Measurements from ENCODE around the gene MAD2L2.

The MAD2L2 gene

DNA sequence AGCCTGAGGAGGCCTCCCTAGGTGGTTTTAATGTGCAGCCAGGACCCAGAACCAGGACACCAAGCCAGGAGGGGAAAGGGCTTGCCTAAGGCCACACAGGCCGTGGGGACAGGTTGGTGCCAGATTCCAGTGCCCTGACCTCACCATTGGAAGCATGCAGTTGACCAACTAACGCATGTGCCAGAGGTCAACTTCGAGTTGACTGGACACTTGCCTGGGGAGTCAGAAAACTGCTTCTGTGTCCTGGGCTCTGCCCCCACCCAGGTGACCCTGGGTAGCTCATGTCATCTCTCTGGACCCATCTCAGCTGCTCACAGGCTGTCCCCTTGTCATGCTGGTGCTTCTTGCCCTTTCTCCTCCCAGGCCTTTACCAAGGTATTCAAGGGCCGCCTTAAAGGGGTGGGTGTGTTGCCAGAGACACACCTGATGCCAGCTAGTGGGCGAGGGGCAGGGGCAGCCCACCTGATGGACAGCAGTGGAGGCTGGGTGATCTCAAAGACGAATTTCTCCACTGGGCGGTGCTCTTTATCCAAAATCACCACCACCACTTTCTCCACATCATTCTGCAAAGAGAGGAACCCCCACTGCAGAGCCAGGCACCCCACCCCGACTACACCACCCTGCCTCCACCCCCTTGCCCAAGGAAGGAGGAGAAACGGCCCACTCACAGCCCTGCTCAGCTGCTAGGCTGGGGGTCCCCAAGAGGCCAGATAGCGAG, 4.4 kb downstream of the MAD2L2 start:
- TF ChIP-seq, protein P1, sequence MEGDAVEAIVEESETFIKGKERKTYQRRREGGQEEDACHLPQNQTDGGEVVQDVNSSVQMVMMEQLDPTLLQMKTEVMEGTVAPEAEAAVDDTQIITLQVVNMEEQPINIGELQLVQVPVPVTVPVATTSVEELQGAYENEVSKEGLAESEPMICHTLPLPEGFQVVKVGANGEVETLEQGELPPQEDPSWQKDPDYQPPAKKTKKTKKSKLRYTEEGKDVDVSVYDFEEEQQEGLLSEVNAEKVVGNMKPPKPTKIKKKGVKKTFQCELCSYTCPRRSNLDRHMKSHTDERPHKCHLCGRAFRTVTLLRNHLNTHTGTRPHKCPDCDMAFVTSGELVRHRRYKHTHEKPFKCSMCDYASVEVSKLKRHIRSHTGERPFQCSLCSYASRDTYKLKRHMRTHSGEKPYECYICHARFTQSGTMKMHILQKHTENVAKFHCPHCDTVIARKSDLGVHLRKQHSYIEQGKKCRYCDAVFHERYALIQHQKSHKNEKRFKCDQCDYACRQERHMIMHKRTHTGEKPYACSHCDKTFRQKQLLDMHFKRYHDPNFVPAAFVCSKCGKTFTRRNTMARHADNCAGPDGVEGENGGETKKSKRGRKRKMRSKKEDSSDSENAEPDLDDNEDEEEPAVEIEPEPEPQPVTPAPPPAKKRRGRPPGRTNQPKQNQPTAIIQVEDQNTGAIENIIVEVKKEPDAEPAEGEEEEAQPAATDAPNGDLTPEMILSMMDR (conservative IDR thresholded peaks at IDR 0.05; ENCODE audit: low read depth): no peak
- ChIA-PET POLR2A (ENCODE audit: low non-redundant PET) (interaction anchor here (1.0 kb wide), 1 partner anchor 13 kb away, joined by 3 read pairs; the partner anchor contains the start of gene FBXO6), CTCF (interaction anchor here (0.7 to 2.2 kb wide), 2 partner anchors 13 to 60 kb away, joined by 6 read pairs; partner anchors contain the start of gene FBXO6)
- no peak for DNase-seq (ENCODE audit: low spot score)
- no peak overlapping the region for H3K27ac ChIP-seq

DNA sequence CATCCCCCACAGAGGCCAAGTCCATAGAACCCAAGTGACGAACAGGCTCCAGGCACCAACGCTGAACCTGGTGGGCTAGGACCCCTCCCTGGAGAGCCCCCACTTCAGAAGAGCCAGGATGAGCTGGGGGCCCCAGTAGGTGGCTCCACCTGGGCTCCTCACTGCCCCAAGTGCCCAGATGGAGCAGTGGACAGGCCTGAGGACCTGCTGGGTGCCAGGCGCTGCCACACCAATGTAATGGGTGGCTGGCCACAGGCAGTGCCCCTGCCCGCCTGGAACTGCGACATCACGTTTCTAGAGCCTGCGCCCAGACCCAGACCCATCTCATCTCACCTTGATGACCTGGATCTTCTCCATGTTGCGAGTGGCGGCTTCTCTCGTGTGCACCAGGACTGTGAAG, 5.6 kb downstream of the MAD2L2 start:
- ChIA-PET CTCF (interaction anchor here (0.6 to 2.2 kb wide), 2 partner anchors 12 to 68 kb away, joined by 4 to 6 read pairs; partner anchors contain the start of gene FBXO6), POLR2A (ENCODE audit: low non-redundant PET) (interaction anchor here (0.5 kb wide), 1 partner anchor 37 kb away, joined by 3 read pairs; no protein-coding TSS in a partner anchor)
- no peak for DNase-seq (ENCODE audit: low spot score)
- no peak overlapping the region for H3K27ac ChIP-seq
- TF ChIP-seq, protein P1 (conservative IDR thresholded peaks at IDR 0.05; ENCODE audit: low read depth): no peak

DNA sequence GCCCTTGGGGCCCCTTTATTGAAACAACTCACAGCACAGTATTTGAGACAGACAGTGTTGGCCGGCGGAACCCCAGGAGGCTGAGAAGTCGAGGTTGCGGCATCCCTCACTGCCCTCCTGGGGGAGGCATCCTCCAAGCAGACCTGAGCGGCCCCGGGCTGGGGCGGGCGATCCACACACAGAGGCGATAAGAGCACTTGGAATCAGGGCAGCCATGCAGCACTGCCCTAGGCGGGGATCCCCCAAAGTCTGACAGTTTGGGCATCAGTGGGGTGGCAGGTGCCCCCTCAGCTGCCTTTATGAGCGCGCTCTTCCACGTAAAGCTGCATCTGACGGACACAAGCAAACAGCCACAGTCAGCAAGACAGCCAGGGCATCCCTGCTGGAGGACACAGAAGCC, 6.5 kb downstream of the MAD2L2 start:
- DNase-seq (ENCODE audit: low spot score): no peak
- TF ChIP-seq, protein P1 (conservative IDR thresholded peaks at IDR 0.05; ENCODE audit: low read depth): no peak
- ChIA-PET POLR2A (ENCODE audit: low non-redundant PET) (no interaction called here), CTCF (interaction anchor here (0.6 to 2.2 kb wide), 2 partner anchors 11 to 358 kb away, joined by 3 to 6 read pairs; partner anchors contain the start of gene FBXO6)
- no peak overlapping the region for H3K27ac ChIP-seq

DNA sequence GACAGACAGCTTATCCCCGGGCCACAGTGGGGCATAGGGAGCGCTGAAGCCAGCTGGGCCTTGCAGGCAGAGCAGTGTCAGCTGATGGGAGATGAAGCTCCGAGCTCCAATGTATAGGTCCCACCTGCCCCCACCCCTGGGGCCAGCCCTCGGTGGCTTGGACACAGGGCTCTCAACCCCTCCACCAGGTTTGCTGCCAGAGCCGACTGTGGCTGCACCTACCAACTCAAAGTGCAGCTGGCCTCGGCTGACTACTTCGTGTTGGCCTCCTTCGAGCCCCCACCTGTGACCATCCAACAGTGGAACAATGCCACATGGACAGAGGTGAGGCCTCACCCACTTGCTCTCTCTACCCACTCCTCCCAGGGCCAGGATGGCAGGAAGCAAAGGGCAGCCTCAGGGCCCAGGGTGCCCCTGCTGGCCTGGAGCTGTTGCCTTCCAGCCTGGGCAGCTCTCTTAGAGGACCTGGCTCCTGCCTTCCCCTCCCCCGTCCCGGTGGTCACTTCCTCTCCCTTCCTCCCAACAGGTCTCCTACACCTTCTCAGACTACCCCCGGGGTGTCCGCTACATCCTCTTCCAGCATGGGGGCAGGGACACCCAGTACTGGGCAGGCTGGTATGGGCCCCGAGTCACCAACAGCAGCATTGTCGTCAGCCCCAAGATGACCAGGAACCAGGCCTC, 7.7 kb downstream of the MAD2L2 start:
- CTCF ChIA-PET: interaction anchor here (0.6 to 1.7 kb wide), 4 partner anchors 9 to 451 kb away, joined by 3 to 5 read pairs (median 4); partner anchors contain the start of gene FBXO6
- DNase-seq (ENCODE audit: low spot score): no peak
- POLR2A ChIA-PET (ENCODE audit: low non-redundant PET): interaction anchor here (0.6 to 1.5 kb wide), 2 partner anchors 9 to 294 kb away, joined by 3 read pairs; partner anchors contain the start of gene FBXO6
- TF ChIP-seq, protein P1 (conservative IDR thresholded peaks at IDR 0.05; ENCODE audit: low read depth): no peak
- H3K27ac ChIP-seq: no peak overlapping the region

DNA sequence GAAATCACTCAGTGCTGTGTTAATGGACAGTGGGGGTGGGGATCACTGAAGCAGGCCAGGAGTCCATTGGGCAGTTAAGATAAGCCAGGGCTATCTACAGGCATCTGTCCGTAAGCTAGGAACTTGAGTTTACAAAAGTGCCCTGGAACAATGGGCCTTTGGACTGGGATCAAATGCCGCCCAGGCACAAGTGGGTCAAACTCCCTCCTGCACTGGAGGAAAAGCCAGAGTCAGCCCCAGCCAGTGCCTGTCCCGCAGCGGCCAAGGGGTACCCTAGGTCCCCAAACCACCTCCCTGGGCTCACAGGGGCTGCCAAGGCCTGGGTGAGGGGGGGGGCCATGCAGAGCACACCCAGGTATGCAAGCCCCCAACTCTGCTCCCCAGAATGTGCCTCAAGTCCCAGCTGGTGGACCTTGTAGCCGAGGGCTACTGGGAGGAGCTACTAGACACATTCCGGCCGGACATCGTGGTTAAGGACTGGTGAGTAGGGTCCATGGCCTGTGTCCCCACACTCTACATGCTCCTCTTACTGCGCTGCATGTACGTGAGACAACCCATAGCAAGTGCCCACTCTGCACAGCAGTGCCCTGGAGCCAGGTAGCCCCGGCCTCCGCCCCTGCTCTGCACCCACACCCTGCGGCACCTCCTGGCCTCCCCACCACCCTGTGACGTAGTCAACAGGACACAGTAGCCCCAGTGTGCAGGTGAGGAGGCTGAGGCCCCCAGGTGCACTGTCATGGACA, 9.2 kb downstream of the MAD2L2 start:
- ChIA-PET CTCF (interaction anchor here (0.7 kb wide), 1 partner anchor 23 kb away, joined by 3 read pairs; no protein-coding TSS in a partner anchor), POLR2A (ENCODE audit: low non-redundant PET) (no interaction called here)
- H3K27ac ChIP-seq: 0 out of 2 replicates have a peak overlapping the region, but pooled peaks have one; percentile 13
- DNase-seq (ENCODE audit: low spot score): no peak
- TF ChIP-seq, protein P1 (conservative IDR thresholded peaks at IDR 0.05; ENCODE audit: low read depth): no peak

DNA sequence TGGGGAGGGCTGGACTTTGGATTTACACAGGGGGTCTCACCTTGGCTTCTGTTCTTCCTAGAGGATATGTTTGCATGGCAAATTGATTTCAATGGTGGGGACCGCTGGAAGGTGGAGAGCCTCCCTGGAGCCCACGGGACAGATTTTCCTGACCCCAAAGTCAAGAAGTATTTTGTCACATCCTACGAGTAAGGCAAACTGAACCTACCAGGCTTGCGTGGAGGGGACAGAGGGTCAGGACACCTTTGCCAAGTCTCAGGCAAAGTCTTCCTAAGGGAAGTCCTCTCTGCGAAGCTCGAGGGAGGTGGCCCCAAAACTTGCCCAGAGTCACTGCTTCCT, 9.8 kb downstream of the MAD2L2 start:
- TF ChIP-seq, protein P1 (conservative IDR thresholded peaks at IDR 0.05; ENCODE audit: low read depth): no peak
- POLR2A ChIA-PET (ENCODE audit: low non-redundant PET): no interaction called here
- CTCF ChIA-PET: interaction anchor here (0.7 kb wide), 1 partner anchor 23 kb away, joined by 3 read pairs; no protein-coding TSS in a partner anchor
- 0 out of 2 replicates have a peak overlapping the region, but pooled peaks have one; percentile 13 for H3K27ac ChIP-seq
- no peak for DNase-seq (ENCODE audit: low spot score)

All from RWPE1 (cell line).